Mammary epithelial cell (primary cell): ENCODE measurements around the gene CTDSP2.

Source experiments
- CTCF ChIP-seq, 2 donors: IDR thresholded peaks in 1 of 2; conservative IDR thresholded peaks in 1 of 2; 2 replicates each; pipeline ENCODE4 v1.5.1; 2011 to 2012; ENCODE audit warnings: inconsistent platforms in 2 of 2, low read length in 2 of 2, mild to moderate bottlenecking in 2 of 2, control low read depth in 1 of 2, low read depth in 1 of 2; ENCODE audit not compliant: insufficient read depth in 1 of 2; ENCODE audit errors: extremely low read depth in 1 of 2
- EZH2 ChIP-seq: IDR thresholded peaks from 2 replicates; pipeline ENCODE4 v1.6.1; 2012; ENCODE audit warnings: low read length, inconsistent platforms, borderline replicate concordance

- TF ChIP-seq CTCF (conservative IDR thresholded peaks at IDR 0.05 in 1 of 2, IDR thresholded peaks at IDR 0.05 in 1 of 2; ENCODE audit: extremely low read depth in 1 of 2, insufficient read depth in 1 of 2, low read depth in 1 of 2, low read length in 2 of 2) = no peak
- no peak for TF ChIP-seq EZH2
Measured at GRCh38 chr12:57839996-57840395, 6.5 kb downstream of the CTDSP2 start.
